Neural cell (in vitro differentiated cells): ENCODE measurements around the gene ADH7. TPM values are rescaled to one million over a fixed set of nuclear protein-coding genes. Genes with fewer than 3 reads are reported as not detected.

Experiments used
- H2AFZ ChIP-seq: fragments of 200-600, 300-800 bp; sonication (generic), shearing (Covaris generic); 2 replicates; pipeline ENCODE4 v1.6.0; 2014; ENCODE audit warnings: low read depth, mild to moderate bottlenecking, antibody characterized with exemption, low read length, moderate library complexity
- H3F3A ChIP-seq: fragments of 200-600 bp; shearing (Covaris generic); 2 replicates; pipeline ENCODE4 v1.6.1; 2016; ENCODE audit warnings: mild to moderate bottlenecking, moderate library complexity, mixed read lengths, antibody characterized with exemption, low read length; ENCODE audit not compliant: insufficient read depth, poor library complexity, severe bottlenecking
- H3K27ac ChIP-seq: fragments of 200-600, 300-800 bp; sonication (generic), shearing (Covaris generic); 2 replicates; pipeline ENCODE4 v1.5.1; 2014; ENCODE audit warnings: mild to moderate bottlenecking, low read length, moderate library complexity
- H3K27me3 ChIP-seq: fragments of 300-800, 200-600 bp; sonication (generic), shearing (Covaris generic); 2 replicates; pipeline ENCODE4 v1.6.0; 2014; ENCODE audit warnings: mild to moderate bottlenecking, low read depth, low read length, moderate library complexity; ENCODE audit not compliant: insufficient read depth
- H3K36me3 ChIP-seq: fragments of 300-800, 200-600 bp; sonication (generic), shearing (Covaris generic); 2 replicates; pipeline ENCODE4 v1.5.1; 2014; ENCODE audit warnings: mild to moderate bottlenecking, antibody characterized with exemption, low read length, moderate library complexity; ENCODE audit not compliant: insufficient read depth
- H3K4me2 ChIP-seq: fragments of 300-800, 200-600 bp; sonication (generic), shearing (Covaris generic); 2 replicates; pipeline ENCODE4 v1.6.0; 2014; ENCODE audit warnings: mild to moderate bottlenecking, low read length
- H3K4me3 ChIP-seq: fragments of 300-800, 200-600 bp; sonication (generic), shearing (Covaris generic); 2 replicates; pipeline ENCODE4 v1.5.1; 2014; ENCODE audit warnings: mild to moderate bottlenecking, low read length, moderate library complexity
- H3K79me2 ChIP-seq: fragments of 200-600 bp; shearing (Covaris generic); replicated peaks from 2 replicates; pipeline ENCODE4 v1.6.0; 2014; ENCODE audit warnings: mild to moderate bottlenecking, low read length, moderate library complexity; ENCODE audit not compliant: insufficient read depth
- H3K9ac ChIP-seq: fragments of 300-800, 200-600 bp; sonication (generic), shearing (Covaris generic); 2 replicates; pipeline ENCODE4 v1.6.1; 2016; ENCODE audit warnings: mild to moderate bottlenecking, low read length, mixed read lengths
- H3K9me2 ChIP-seq: fragments of 200-600 bp; shearing (Covaris generic); 2 replicates; pipeline ENCODE4 v1.6.1; 2016; ENCODE audit warnings: mild to moderate bottlenecking, low read length, mixed read lengths; ENCODE audit not compliant: insufficient read depth
- H3K9me3 ChIP-seq: fragments of 200-600, 300-800 bp; sonication (generic), shearing (Covaris generic); 2 replicates; pipeline ENCODE4 v1.6.1; 2016; ENCODE audit warnings: mild to moderate bottlenecking, mixed run types, low read length, moderate library complexity, mixed read lengths
- H4K20me1 ChIP-seq: fragments of 200-600 bp; shearing (Covaris generic); 2 replicates; pipeline ENCODE4 v1.6.1; 2016; ENCODE audit warnings: mild to moderate bottlenecking, mixed run types; ENCODE audit not compliant: insufficient read depth
- EP300 ChIP-seq: fragments of 450-650 bp; conservative IDR thresholded peaks from 2 replicates; pipeline ENCODE4 v1.6.1; 2014; ENCODE audit warnings: antibody characterized with exemption, mild to moderate bottlenecking, moderate library complexity; ENCODE audit not compliant: poor library complexity, severe bottlenecking
- EZH2 ChIP-seq: fragments of 200-600, 300-800 bp; shearing (Covaris generic), sonication (generic); IDR thresholded peaks from 2 replicates; pipeline ENCODE4 v1.6.1; 2014; ENCODE audit warnings: antibody characterized with exemption, low read length, borderline replicate concordance, mild to moderate bottlenecking; ENCODE audit not compliant: insufficient read depth, poor library complexity, severe bottlenecking
- MXI1 ChIP-seq: fragments of 450-650 bp; conservative IDR thresholded peaks from 2 replicates; pipeline ENCODE4 v1.6.1; 2014; ENCODE audit warnings: antibody characterized with exemption, mild to moderate bottlenecking; ENCODE audit not compliant: poor library complexity, severe bottlenecking
- POLR2AphosphoS5 ChIP-seq: IDR thresholded peaks from 2 replicates; pipeline ENCODE4 v1.6.1; 2012
- RAD21 ChIP-seq: fragments of 450-650 bp; conservative IDR thresholded peaks from 2 replicates; pipeline ENCODE4 v1.6.1; 2014; ENCODE audit warnings: antibody characterized with exemption, mild to moderate bottlenecking, moderate library complexity
- SMC3 ChIP-seq: fragments of 450-650 bp; conservative IDR thresholded peaks from 2 replicates; pipeline ENCODE4 v1.6.1; 2014; ENCODE audit warnings: antibody characterized with exemption, mild to moderate bottlenecking, moderate library complexity; ENCODE audit not compliant: poor library complexity
- TAF1 ChIP-seq: IDR thresholded peaks from 2 replicates; pipeline ENCODE4 v1.6.1; 2012; ENCODE audit warnings: low read depth
- polyA plus RNA-seq: library from polyadenylated mRNA; depleted of rRNA; stranded (reverse); fragments of >200 nt; gene quantifications from 2 replicates; pipeline ENCODE4 v1.2.3, GENCODE V29; 2014
- TF ChIP-seq, protein P1 (sequence below): fragments of 450-650 bp; IDR thresholded peaks from 2 replicates; pipeline ENCODE4 v1.5.1; 2014; ENCODE audit warnings: antibody characterized with exemption, mild to moderate bottlenecking, moderate library complexity; ENCODE audit not compliant: poor library complexity, severe bottlenecking
- TF ChIP-seq, protein P2 (sequence below): IDR thresholded peaks from 2 replicates; pipeline ENCODE4 v1.6.1; 2012; ENCODE audit warnings: borderline replicate concordance

Gene ADH7
- polyA plus RNA-seq, 1 donor from 2014 or later: not detected

DNA sequence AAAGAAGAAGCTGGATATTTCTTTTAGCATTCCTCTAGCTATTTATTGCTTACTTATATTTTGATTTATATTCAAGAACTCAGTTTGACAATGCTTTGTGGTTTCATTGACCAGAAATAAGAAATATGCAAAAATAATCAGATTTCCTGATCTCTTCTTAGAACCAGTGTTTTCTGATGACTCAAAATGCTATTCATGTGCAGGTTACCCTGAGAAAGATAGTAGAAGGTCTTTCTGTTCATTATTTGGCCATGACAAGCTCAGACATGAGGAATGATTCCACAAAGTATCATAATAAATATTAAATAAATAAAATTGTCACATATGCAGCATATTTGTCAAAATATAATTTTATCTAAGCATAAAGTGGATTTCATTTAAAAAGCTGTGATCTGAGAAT, 24.1 kb downstream of the ADH7 start:
- no peaks in the 10 kb centered on the region for H3K9me2 ChIP-seq
- no peak overlapping the region for H3K27ac ChIP-seq
- H4K20me1 ChIP-seq: no peaks in the 10 kb centered on the region
- TF ChIP-seq EP300 (no peak), SMC3 (no peak), POLR2AphosphoS5 (no peak), RAD21 (no peak), TAF1 (no peak), MXI1 (no peak), EZH2 (no peak)
- TF ChIP-seq, protein P1, sequence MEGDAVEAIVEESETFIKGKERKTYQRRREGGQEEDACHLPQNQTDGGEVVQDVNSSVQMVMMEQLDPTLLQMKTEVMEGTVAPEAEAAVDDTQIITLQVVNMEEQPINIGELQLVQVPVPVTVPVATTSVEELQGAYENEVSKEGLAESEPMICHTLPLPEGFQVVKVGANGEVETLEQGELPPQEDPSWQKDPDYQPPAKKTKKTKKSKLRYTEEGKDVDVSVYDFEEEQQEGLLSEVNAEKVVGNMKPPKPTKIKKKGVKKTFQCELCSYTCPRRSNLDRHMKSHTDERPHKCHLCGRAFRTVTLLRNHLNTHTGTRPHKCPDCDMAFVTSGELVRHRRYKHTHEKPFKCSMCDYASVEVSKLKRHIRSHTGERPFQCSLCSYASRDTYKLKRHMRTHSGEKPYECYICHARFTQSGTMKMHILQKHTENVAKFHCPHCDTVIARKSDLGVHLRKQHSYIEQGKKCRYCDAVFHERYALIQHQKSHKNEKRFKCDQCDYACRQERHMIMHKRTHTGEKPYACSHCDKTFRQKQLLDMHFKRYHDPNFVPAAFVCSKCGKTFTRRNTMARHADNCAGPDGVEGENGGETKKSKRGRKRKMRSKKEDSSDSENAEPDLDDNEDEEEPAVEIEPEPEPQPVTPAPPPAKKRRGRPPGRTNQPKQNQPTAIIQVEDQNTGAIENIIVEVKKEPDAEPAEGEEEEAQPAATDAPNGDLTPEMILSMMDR: no peak
- TF ChIP-seq, protein P2, sequence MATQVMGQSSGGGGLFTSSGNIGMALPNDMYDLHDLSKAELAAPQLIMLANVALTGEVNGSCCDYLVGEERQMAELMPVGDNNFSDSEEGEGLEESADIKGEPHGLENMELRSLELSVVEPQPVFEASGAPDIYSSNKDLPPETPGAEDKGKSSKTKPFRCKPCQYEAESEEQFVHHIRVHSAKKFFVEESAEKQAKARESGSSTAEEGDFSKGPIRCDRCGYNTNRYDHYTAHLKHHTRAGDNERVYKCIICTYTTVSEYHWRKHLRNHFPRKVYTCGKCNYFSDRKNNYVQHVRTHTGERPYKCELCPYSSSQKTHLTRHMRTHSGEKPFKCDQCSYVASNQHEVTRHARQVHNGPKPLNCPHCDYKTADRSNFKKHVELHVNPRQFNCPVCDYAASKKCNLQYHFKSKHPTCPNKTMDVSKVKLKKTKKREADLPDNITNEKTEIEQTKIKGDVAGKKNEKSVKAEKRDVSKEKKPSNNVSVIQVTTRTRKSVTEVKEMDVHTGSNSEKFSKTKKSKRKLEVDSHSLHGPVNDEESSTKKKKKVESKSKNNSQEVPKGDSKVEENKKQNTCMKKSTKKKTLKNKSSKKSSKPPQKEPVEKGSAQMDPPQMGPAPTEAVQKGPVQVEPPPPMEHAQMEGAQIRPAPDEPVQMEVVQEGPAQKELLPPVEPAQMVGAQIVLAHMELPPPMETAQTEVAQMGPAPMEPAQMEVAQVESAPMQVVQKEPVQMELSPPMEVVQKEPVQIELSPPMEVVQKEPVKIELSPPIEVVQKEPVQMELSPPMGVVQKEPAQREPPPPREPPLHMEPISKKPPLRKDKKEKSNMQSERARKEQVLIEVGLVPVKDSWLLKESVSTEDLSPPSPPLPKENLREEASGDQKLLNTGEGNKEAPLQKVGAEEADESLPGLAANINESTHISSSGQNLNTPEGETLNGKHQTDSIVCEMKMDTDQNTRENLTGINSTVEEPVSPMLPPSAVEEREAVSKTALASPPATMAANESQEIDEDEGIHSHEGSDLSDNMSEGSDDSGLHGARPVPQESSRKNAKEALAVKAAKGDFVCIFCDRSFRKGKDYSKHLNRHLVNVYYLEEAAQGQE: no peak
- H2AFZ ChIP-seq: no peak overlapping the region
- H3K9ac ChIP-seq: no peak overlapping the region
- H3K9me3 ChIP-seq: no peaks in the 10 kb centered on the region
- no peaks in the 10 kb centered on the region for H3K36me3 ChIP-seq
- H3F3A ChIP-seq: no peaks in the 10 kb centered on the region
- no peak overlapping the region for H3K4me2 ChIP-seq
- H3K4me3 ChIP-seq: no peak overlapping the region
- H3K79me2 ChIP-seq: no peaks in the 10 kb centered on the region
- H3K27me3 ChIP-seq: no peaks in the 10 kb centered on the region

DNA sequence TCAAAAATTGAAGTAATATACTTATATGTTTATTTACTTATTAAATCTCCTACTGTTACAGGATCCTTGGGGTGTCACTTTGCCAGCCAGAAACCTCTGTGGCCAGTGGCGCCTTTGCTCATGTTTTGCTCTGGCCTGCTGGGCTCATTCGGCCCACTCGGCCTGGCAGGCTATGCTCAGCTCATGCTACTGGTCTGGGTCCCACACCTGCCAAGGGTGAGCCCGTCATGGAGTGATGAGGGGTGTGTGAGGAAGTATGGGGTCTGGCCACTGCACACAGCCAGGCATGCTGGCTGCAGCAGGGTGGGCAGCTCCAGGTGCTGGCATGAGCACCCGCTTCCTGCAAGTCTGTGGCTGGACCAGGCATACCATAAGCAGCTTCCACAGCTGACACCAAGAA, 25.1 kb downstream of the ADH7 start:
- Histone ChIP-seq H3K4me2 (no peak overlapping the region), H3K79me2 (no peaks in the 10 kb centered on the region), H2AFZ (no peak overlapping the region), H3K9me2 (no peaks in the 10 kb centered on the region), H3K27ac (no peak overlapping the region), H3K9ac (no peak overlapping the region), H3K4me3 (no peak overlapping the region), H3K36me3 (no peaks in the 10 kb centered on the region), H4K20me1 (no peaks in the 10 kb centered on the region), H3K27me3 (no peaks in the 10 kb centered on the region), H3K9me3 (no peaks in the 10 kb centered on the region), H3F3A (no peaks in the 10 kb centered on the region)
- no peak for TF ChIP-seq EP300
- TF ChIP-seq POLR2AphosphoS5: no peak

DNA sequence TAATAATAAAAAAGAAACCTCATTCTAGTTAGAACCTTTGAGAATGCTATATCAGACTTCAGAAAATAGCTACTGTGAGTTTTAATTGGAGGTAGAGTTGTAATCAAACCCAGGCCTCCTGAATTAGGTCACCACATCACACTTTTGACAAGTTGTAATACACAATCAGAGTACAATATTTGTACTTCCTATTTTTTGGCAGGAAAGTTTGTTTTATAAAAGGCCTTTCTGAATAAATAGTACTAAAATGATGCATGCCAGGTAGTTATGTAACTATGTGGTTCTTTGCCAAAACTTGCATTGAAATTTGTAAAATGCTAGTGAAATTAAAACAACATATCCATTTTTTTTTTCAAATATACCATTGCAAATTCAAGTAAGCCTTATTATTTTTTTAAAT, 26.8 kb downstream of the ADH7 start:
- Histone ChIP-seq H3K79me2 (no peaks in the 10 kb centered on the region), H4K20me1 (no peaks in the 10 kb centered on the region), H3K36me3 (no peaks in the 10 kb centered on the region), H3K9me2 (no peaks in the 10 kb centered on the region), H3K9ac (no peak overlapping the region), H2AFZ (no peak overlapping the region), H3F3A (no peaks in the 10 kb centered on the region), H3K4me3 (no peak overlapping the region), H3K27ac (no peak overlapping the region), H3K27me3 (no peaks in the 10 kb centered on the region), H3K9me3 (no peaks in the 10 kb centered on the region), H3K4me2 (no peak overlapping the region)
- TF ChIP-seq EP300 (no peak), POLR2AphosphoS5 (no peak), EZH2 (no peak), SMC3 (no peak), TAF1 (no peak), RAD21 (no peak), MXI1 (no peak)
- TF ChIP-seq, protein P2: no peak
- TF ChIP-seq, protein P1: no peak
